K562 (cell line): ENCODE data around the gene CMTM4. TPM values are rescaled to one million over a fixed set of nuclear protein-coding genes. Genes with fewer than 3 reads are reported as not detected.

Experiments
- ATAC-seq: fragments of 200-7000 bp; cut with Tn5 transposase; 3 replicates; pipeline ENCODE4 v1.9.1; 2020; ENCODE audit warnings: moderate library complexity
- BruUV-seq: library from RNA; stranded (reverse); fragments of 400-500 nt; replicated peaks from 2 replicates; lab custom pipeline; 2021; lab: Mats Ljungman, UMichigan
- CTCF ChIA-PET: fragments of 300-600 bp; formaldehyde crosslinking; extraction: SDS; loops from one replicate; lab custom pipeline; 2021; ENCODE audit warnings: low intra/inter-chr PET ratio; lab: Yijun Ruan, JAX
- POLR2A ChIA-PET: fragments of 300-600, 350-650 bp; sonication (Branson Sonifier 250); formaldehyde crosslinking; extraction: SDS; loops from one replicate; lab custom pipeline; 2021; ENCODE audit warnings: antibody characterized with exemption, inconsistent platforms; lab: Yijun Ruan, JAX
- DNase-seq, 4 experiments: peaks; one replicate each; pipeline versions ENCODE4 v3.0.0 to v3.0.0-alpha.2; 2011 to 2018; ENCODE audit warnings: low spot score in 3 of 4, mixed read lengths in 3 of 4; ENCODE audit errors: extremely low read depth in 1 of 4
- FAIRE-seq: peaks from 2 replicates; lab custom pipeline; 2011; peaks lifted over from hg19 to GRCh38; lab: Jason Lieb, UNC
- H2AFZ ChIP-seq: 2 replicates; pipeline ENCODE4 v1.6.0; 2011; ENCODE audit warnings: low read depth, low read length, control low read depth, inconsistent platforms
- H3K27ac ChIP-seq: fragments of 200-600 bp; 3 replicates; pipeline ENCODE4 v1.8.0; 2011; ENCODE audit warnings: low read depth, mild to moderate bottlenecking, control low read depth, inconsistent platforms, low read length, moderate library complexity, mixed read lengths; ENCODE audit errors: extremely low read depth
- H3K27me3 ChIP-seq, 2 experiments: fragments of 300-600 bp in 1 of 2; 2 replicates in 1 of 2; 3 replicates in 1 of 2; pipeline versions ENCODE4 v1.6.0 to v1.8.0; 2011; ENCODE audit warnings: inconsistent platforms in 2 of 2, low read length in 2 of 2, mild to moderate bottlenecking in 1 of 2, mixed read lengths in 1 of 2, moderate library complexity in 1 of 2; ENCODE audit not compliant: control insufficient read depth in 2 of 2, insufficient read depth in 2 of 2
- H3K36me3 ChIP-seq: fragments of 300-600 bp; 3 replicates; pipeline ENCODE4 v1.8.0; 2011; ENCODE audit warnings: mild to moderate bottlenecking, low read length, inconsistent platforms; ENCODE audit not compliant: control insufficient read depth, insufficient read depth
- H3K4me1 ChIP-seq, 2 experiments: fragments of 200-600 bp in 1 of 2; replicated peaks in 1 of 2; 2 replicates in 1 of 2; 3 replicates in 1 of 2; pipeline versions ENCODE4 v1.5.1 to v1.8.0; 2011; ENCODE audit warnings: inconsistent platforms in 2 of 2, low read length in 2 of 2, mild to moderate bottlenecking in 1 of 2, mixed read lengths in 1 of 2, moderate library complexity in 1 of 2; ENCODE audit not compliant: control insufficient read depth in 2 of 2, insufficient read depth in 2 of 2
- H3K4me2 ChIP-seq: 2 replicates; pipeline ENCODE4 v1.6.1; 2011; ENCODE audit warnings: low read length, control low read depth, inconsistent platforms, mixed read lengths; ENCODE audit not compliant: insufficient read depth
- H3K4me3 ChIP-seq: fragments of 200-600 bp; sonication (generic), shearing (Covaris generic); 2 replicates; pipeline ENCODE4 v1.5.1; 2016; ENCODE audit warnings: control low read depth, inconsistent platforms
- H3K79me2 ChIP-seq: fragments of 200-600 bp; 3 replicates; pipeline ENCODE4 v1.8.0; 2011; ENCODE audit warnings: low read length, inconsistent platforms; ENCODE audit not compliant: control insufficient read depth, insufficient read depth
- H3K9ac ChIP-seq, 2 experiments: 2 replicates each; pipeline versions ENCODE4 v1.6.0 to v1.6.1; 2011; ENCODE audit warnings: low read depth in 2 of 2, low read length in 2 of 2, control low read depth in 1 of 2, inconsistent platforms in 1 of 2, mild to moderate bottlenecking in 1 of 2, mixed read lengths in 1 of 2; ENCODE audit not compliant: insufficient read depth in 1 of 2
- H3K9me1 ChIP-seq: one replicate; pipeline ENCODE4 v1.6.0; 2011; ENCODE audit warnings: inconsistent platforms, mild to moderate bottlenecking, low read length, moderate library complexity; ENCODE audit not compliant: control insufficient read depth, insufficient read depth
- H3K9me3 ChIP-seq: replicated peaks from 2 replicates; pipeline ENCODE4 v1.5.1; 2011; ENCODE audit warnings: low read depth, low read length, inconsistent platforms; ENCODE audit not compliant: control insufficient read depth, insufficient read depth
- H4K20me1 ChIP-seq: replicated peaks from 2 replicates; pipeline ENCODE4 v1.6.1; 2011; ENCODE audit warnings: low read length, inconsistent platforms, mixed read lengths; ENCODE audit not compliant: control insufficient read depth, insufficient read depth
- ELK3 ChIP-seq: fragments of 450-650 bp; formaldehyde crosslinking; IDR thresholded peaks from 2 replicates; pipeline ENCODE4 v1.4.0; 2020; ENCODE audit warnings: mild to moderate bottlenecking
- HNRNPK ChIP-seq: fragments of 200-400 bp; formaldehyde crosslinking; IDR thresholded peaks from one replicate; pipeline ENCODE4 v1.6.1; 2018; ENCODE audit warnings: mild to moderate bottlenecking, low read depth, low read length; ENCODE audit not compliant: poor library complexity, severe bottlenecking
- ILK ChIP-seq: fragments of 450-650 bp; IDR thresholded peaks from 2 replicates; pipeline ENCODE4 v1.6.1; 2016; ENCODE audit warnings: missing genetic modification characterization, low read depth, mild to moderate bottlenecking, missing compliant biosample characterization, moderate library complexity, borderline replicate concordance
- KDM2B ChIP-seq: fragments of 250-450 bp; sonication (Bioruptor Pico); IDR thresholded peaks from 2 replicates; pipeline ENCODE4 v1.8.0; 2021; ENCODE audit warnings: mild to moderate bottlenecking, moderate library complexity
- REST ChIP-seq, 2 experiments: fragments of 450-650 bp; formaldehyde crosslinking in 1 of 2; IDR thresholded peaks; 2 replicates each; pipeline versions ENCODE4 v1.4.0 to v1.6.1; 2014 to 2020; ENCODE audit warnings: mild to moderate bottlenecking in 2 of 2, borderline replicate concordance in 1 of 2, low read depth in 1 of 2
- SMARCB1 ChIP-seq: IDR thresholded peaks from 2 replicates; pipeline ENCODE4 v1.6.1; 2011; ENCODE audit warnings: improper control_type of control experiment, low read depth; ENCODE audit not compliant: insufficient read length
- ZNF431 ChIP-seq: sonication (generic); formaldehyde crosslinking; IDR thresholded peaks from 2 replicates; pipeline ENCODE4 v1.8.0; 2022; ENCODE audit warnings: mild to moderate bottlenecking, missing genetic modification reagents
- ZSCAN32 ChIP-seq: fragments of 450-650 bp; formaldehyde crosslinking; IDR thresholded peaks from 2 replicates; pipeline ENCODE4 v1.4.0; 2020; ENCODE audit warnings: mild to moderate bottlenecking, moderate library complexity
- WGBS: fragments of 100-300 bp; shearing (Covaris generic); methylation state at CpG from one replicate; pipeline ENCODE4 v1.1.6; 2016; ENCODE audit warnings: low coverage, mixed read lengths; ENCODE audit not compliant: insufficient coverage; ENCODE audit errors: missing lambda C conversion rate; 5-methylcytosine and 5-hydroxymethylcytosine counted together
- in situ Hi-C: fragments of 300-500 bp; cut with MboI; formaldehyde crosslinking; loops from 4 replicates; pipeline ENCODE4 v1.15.0; 2018; ENCODE audit warnings: inconsistent platforms, mixed read lengths
- intact Hi-C: fragments of 100-400 bp; cut with micrococcal nuclease; formaldehyde crosslinking; loops from 2 replicates; pipeline ENCODE4 v1.14.2; 2022
- polyA plus RNA-seq, 8 experiments: library from polyadenylated mRNA; depleted of rRNA in 4 of 8; stranded (reverse) in 5 of 8; unstranded in 3 of 8; fragments of >200 nt; fragmentation: Nextera tagmentation in 2 of 8; fragmentation: Illumina TruSeq in 1 of 8; extraction: Ambion mirVana in 2 of 8; extraction: Trizol in 1 of 8; gene quantifications; 2 replicates each; pipeline versions ENCODE4 v1.2.1 to v1.2.3, GENCODE V29; 2011 to 2014; ENCODE audit warnings: inconsistent platforms in 1 of 8, missing spikeins in 1 of 8
- total RNA-seq, 7 experiments: library from RNA; depleted of rRNA in 6 of 7; stranded (reverse); fragments of >200 nt in 6 of 7; fragmentation: Illumina TruSeq in 2 of 7; extraction: Trizol in 2 of 7; gene quantifications; 2 replicates each; pipeline versions ENCODE4 v1.2.1 to v1.2.3, GENCODE V29; 2011 to 2021; ENCODE audit warnings: low replicate concordance in 1 of 7

Gene CMTM4
- total and polyA plus RNA-seq, 9 of the 15 experiments (the other 6 are each of a cell fraction or from before 2014, with no cell fraction given): 2.0 to 21.3 (median 12.5) TPM

GRCh38 chr16:66592241-66592640 is 104.3 kb downstream of the CMTM4 start:
- no peak for ATAC-seq
- Histone ChIP-seq H2AFZ (no peak overlapping the region), H3K36me3 (no peaks in the 10 kb centered on the region), H3K9me3 (no peaks in the 10 kb centered on the region), H3K27ac (no peak overlapping the region), H3K4me1 (no peaks in the 10 kb centered on the region), H3K9me1 (no peaks in the 10 kb centered on the region), H3K9ac (no peak overlapping the region), H3K27me3 (peaks cover 0 to 11% of the 10 kb centered on the region in 2 experiments; a peak in 1 of 5 replicates), H3K4me3 (no peak overlapping the region), H3K4me2 (no peak overlapping the region)
- in situ Hi-C loops: loop anchor here (5.0 kb wide), 1 partner anchor 185 kb away; no protein-coding TSS in a partner anchor
- TF ChIP-seq HNRNPK: peak; percentile 24
- TF ChIP-seq ZSCAN32 (CRISPR knock-in tag): no peak
- no peak for TF ChIP-seq ILK (tag)
- TF ChIP-seq ELK3: no peak
- TF ChIP-seq ZNF431 (CRISPR knock-in tag): no peak
- no peak for TF ChIP-seq REST (IDR thresholded peaks at IDR 0.05; ENCODE audit: borderline replicate concordance)
- no peak for TF ChIP-seq REST (CRISPR knock-in tag; IDR thresholded peaks at IDR 0.05; ENCODE audit: low read depth)
- TF ChIP-seq KDM2B (CRISPR knock-in tag): no peak
- no peak for TF ChIP-seq SMARCB1
- TF ChIP-seq, all 486 proteins: peak for 1
- intact Hi-C loops: no loop called here
- FAIRE-seq (no peak), DNase-seq (no peak)
- Histone ChIP-seq H4K20me1 (no peaks in the 10 kb centered on the region), H3K79me2 (no peaks in the 10 kb centered on the region)
- 21% methylated on average over 3 of the region's 3 CpGs for WGBS
- POLR2A ChIA-PET: no interaction called here
- CTCF ChIA-PET: no interaction called here
- BruUV-seq: no TSS peak
